ENCODE data around the gene RIMS1.
A peak's percentile ranks its signal among the peaks of the same experiment; 100 is the strongest.

Gene RIMS1, protein sequence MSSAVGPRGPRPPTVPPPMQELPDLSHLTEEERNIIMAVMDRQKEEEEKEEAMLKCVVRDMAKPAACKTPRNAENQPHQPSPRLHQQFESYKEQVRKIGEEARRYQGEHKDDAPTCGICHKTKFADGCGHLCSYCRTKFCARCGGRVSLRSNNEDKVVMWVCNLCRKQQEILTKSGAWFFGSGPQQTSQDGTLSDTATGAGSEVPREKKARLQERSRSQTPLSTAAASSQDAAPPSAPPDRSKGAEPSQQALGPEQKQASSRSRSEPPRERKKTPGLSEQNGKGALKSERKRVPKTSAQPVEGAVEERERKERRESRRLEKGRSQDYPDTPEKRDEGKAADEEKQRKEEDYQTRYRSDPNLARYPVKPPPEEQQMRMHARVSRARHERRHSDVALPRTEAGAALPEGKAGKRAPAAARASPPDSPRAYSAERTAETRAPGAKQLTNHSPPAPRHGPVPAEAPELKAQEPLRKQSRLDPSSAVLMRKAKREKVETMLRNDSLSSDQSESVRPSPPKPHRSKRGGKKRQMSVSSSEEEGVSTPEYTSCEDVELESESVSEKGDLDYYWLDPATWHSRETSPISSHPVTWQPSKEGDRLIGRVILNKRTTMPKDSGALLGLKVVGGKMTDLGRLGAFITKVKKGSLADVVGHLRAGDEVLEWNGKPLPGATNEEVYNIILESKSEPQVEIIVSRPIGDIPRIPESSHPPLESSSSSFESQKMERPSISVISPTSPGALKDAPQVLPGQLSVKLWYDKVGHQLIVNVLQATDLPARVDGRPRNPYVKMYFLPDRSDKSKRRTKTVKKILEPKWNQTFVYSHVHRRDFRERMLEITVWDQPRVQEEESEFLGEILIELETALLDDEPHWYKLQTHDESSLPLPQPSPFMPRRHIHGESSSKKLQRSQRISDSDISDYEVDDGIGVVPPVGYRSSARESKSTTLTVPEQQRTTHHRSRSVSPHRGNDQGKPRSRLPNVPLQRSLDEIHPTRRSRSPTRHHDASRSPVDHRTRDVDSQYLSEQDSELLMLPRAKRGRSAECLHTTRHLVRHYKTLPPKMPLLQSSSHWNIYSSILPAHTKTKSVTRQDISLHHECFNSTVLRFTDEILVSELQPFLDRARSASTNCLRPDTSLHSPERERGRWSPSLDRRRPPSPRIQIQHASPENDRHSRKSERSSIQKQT (N-terminal part only)

DNA sequence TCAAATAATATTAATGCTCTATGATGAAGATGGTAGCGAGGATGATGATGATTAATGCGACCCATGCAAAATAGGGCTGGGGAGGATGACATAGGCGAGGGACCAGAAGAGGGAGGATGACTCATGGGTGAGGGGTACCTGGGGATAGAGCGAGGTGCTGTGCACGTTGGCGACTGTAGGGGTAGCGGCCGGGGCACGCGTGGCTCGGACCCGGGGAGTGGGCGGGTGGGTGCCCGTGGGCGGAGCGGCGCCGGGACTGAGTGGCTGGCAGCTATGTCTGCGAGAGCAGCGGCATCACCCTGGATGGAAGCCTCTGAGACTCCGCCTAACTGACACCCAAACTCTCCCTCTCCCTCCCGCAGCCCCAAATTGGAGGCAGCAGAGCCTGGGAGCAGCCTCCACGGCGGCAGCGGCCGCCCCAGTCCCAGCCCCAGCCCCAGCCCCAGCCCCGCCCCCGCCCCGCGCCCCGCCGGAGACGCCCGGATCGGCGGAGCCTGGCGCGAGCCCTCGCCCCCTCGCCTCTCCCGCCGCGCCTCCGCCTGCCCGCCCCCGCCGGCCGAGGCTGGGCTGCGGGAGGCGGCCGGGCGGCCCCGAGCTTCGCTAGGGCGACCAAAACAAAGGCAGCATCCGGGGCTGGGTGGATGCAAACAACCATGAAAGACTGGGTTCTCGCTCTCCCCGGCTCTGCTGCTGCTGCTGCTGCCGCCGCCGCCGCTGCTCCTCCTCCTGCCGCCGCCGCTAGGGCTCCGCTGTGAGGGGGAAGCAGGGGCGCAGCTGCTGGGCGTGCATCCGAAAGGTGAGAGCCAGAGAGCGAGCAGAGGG is at the start of gene RIMS1:
RIMS1 (plus strand) TSS at position 367 of the 822 bp plus-strand sequence. CDS start 474 bp downstream, outside the sequence.
- no peak for DNase-seq

DNA sequence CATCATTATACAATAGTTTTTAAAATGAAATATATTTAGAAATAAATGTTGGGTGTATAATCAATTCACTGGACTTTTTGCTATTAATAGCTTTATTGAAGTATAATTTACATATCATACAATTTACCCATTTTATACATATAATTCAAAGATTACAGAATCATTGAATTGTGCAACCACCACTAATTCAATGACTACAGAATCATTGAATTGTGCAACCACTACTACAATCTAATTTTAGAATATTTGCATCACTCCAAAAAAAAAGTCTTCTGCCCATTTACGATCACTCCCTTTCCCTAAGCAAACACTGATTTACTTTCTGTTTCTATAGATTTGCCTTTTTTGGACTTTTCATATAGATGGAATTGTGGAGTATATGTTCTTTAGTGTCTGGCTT is 35.1 kb upstream of the RIMS1 start:
- DNase-seq = no peak

- DNase-seq = no peak
Observed at GRCh38 chr6:71852948-71853347, 33.4 kb upstream of the RIMS1 start.

GRCh38 chr6:71855406-71855805 is 30.9 kb upstream of the RIMS1 start:
- no peak for DNase-seq

DNA sequence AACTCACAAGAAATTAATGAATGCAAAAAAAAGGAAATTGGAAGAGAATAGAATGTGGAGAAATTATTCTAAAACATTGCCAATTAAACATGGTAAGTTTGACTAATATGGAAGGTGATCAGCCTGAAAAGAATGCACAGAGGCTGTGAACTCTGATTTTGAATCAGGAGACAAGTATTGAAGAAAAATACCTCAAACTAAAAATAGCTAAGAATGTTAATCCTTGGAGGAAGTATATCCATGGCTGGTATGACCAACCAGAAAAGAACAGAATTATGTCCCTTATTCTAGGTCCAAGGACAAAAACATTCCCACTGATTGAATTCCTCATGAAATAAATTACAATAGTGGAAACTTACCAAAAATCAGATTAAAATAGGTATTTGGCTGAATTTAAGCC is 7.3 kb upstream of the RIMS1 start:
- peak; percentile 18 for DNase-seq

GRCh38 chr6:71887006-71887743 is 825 bp downstream of the RIMS1 start:
- no peak for DNase-seq

DNA sequence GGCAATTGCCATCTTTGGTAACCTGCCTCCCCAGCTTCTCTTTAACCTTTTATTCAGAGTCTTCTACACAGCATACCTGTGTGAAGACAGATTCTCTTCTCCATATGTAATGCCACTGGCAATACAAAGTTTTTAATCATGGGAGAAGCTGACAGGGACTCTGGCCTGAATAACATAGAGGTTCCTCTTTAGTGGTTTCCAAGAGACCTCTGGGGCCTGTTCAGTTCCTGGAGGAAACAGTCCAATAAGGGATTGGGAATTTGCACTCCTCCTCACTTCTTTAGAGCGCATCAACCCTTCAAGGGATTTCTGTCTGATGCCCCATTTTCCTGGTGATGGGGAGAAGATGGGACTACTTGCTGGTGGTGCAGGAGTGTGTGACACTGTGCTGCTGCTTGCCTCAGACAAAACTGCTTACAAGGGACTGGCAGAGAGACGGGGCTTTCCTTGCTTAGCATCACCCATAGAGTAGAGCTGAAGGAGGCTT is 1.4 kb downstream of the RIMS1 start:
- no peak for DNase-seq

DNA sequence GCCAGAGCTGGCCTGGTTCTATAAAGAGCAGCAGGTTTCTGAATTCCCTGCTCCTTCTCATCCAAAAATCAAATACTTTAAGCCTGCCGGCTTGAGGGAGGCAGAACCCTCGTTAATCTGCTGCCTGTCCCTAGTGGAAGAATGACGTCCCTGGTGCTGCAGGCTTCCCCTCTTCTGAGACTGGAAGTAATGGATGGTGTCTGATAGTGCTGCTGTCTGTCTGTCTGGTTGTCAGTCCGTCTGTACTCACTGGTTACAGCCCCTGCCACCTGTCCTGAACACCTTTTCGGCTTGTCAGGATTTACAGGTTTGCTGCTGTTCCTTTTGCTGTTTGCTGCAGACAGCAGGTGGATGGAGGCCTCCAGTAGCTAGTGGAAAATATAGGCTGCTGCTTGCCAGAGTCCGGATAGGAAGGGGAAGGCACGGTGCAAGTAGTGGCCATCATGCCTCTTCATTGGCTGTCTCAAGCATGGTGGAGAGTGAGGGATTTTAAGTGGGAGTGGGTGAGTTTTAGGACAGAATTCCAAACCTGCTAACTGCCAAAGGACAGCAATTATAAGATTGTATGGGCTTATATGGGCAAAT is 2.5 kb downstream of the RIMS1 start:
- DNase-seq = no peak

DNA sequence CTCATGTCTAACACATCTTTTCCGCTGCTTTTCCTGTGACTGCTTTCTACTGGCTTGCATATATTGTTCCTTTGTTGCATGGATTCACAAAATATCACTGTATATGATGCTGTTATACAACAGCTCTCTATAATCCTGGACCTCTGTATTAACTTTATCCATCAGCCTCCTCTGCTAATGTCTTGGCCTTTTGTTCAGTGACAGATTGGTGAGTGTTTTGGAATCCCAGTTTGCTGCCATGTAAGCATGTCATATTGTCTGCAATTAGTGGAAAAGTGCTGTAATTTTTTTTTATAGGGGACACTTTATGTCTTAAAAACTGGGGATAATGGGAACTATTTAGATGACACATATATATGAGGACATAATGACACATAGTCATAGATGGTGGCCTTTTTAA is 3.0 kb downstream of the RIMS1 start:
- DNase-seq = no peak

DNA sequence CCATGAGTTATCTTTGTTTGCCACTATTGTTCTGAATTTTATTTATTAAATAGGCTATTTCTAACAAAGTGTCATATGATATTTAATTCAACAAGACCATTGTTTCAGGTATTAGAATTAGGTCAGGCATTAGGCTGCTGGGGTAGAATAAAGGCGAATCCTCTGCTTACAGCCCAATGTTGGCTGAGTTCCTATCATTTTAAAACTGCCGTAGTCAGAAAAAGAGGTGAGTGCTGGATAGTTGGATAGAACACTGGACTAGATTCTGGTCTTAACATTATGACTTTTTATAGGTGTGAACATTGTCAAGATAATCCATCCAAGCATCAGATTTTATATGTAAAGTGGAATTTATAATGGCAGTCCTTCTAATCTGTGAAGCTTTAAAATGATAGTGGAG is 6.3 kb downstream of the RIMS1 start:
- DNase-seq = no peak

DNA sequence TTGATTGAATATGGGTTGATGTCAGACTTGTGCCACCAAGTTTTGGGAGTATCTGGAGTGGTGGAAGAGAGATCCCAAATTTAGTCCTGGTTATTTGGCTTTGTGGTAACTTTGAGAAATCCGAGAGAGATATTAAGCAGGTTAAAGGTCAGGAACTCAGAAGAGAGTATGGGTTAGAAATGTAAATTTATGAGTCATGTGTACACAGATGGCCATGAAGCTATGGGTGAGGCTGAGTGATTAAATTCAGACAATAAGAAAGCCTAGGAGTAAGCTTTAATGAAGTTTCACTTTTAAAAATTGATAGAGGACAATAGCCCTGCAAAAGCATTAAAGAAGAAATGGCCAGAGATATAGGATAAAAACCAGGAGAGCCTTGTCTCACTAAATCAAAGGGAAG is 14.3 kb downstream of the RIMS1 start:
- DNase-seq = no peak

DNA sequence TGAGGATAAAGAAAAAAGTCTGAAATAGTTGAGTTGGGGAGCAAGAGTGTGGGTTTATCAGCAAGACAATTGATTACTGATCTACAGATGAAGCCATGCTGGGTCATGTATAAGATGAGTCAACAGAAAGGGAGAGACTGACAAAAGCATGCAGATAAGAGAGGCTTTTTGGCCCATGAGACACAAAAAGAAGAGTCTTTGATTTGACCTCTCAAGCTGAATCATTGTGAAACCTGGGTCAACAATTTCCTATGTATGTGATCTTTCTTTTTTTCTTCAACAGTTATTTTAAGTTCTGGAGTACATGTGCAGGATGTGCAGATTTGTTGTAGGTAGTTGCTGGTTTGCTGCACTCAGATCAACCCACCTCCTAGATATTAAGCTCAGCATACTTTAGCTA is 15.9 kb downstream of the RIMS1 start:
- no peak for DNase-seq

GRCh38 chr6:71906813-71907212 is 20.5 kb downstream of the RIMS1 start:
- DNase-seq = no peak

DNA sequence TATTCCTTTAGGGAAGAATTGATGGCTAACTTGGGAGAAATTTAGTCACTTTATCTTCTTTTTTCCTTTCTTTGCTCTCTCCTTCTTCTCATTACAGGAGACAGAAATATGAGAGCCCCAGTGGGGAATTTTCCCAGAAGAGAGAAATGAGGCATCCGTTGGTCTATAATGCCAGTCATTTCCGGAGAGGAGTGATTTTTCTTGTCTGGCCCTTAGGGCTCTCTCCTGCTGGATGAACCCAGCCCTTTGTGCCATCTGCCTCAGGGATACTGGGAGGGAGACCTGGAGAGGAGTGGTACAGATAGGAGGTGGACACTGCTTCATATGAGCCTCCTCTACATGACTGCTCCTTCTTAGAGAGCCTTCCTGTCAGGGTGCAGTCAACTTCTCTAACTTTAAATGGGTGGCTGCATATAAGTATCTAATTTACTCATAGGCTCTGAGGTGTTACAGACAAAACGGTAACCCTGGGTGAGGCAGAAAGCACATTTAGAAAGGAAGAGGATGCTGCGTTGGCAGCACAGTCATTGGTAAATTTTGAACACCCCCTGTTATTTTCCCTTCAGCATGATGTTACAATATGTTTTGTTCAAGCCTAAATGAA is 21.9 kb downstream of the RIMS1 start:
- no peak for DNase-seq

DNA sequence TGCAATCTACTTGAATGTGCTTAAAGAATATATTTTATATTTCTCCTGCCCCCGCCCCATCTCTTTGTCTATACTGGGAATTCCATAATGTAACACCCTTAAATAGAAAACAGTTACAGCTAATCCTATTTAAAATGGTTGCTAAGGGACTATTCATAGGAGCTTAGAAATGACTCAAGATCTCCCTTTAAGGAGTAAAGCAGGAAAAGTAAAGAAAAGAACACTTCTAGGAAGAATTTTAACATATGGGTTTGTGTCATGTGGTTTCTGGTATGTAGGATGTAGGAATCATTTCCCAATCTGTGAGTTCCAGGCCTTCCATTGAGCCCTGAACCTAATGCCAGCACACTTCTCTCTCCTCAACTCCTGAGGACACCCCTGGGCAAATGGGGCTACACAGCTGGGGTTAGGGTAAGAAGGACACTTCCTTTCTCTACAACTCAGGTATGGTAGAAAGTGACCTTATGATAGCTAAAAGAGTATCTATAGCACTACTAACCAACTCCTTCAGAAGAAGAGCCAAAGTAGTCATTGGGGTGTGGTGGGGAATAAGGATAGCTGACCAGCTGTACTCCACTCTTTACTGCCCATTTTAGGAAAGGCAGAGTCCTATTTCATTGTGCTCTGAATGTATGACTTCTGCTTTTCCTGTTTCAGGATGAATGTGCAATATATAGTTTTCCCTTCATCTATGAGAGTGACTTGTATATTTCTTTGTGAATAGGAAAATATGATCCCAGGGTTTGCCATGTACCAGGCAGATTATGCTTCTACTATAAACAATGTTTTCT is 27.3 kb downstream of the RIMS1 start:
- no peak for DNase-seq

- no peak for DNase-seq
Observed at GRCh38 chr6:71929047-71929446, 42.7 kb downstream of the RIMS1 start.

GRCh38 chr6:71933881-71934280 is 47.5 kb downstream of the RIMS1 start:
- no peak for DNase-seq

GRCh38 chr6:71965404-71965803 is 79.1 kb downstream of the RIMS1 start:
- DNase-seq = no peak

DNA sequence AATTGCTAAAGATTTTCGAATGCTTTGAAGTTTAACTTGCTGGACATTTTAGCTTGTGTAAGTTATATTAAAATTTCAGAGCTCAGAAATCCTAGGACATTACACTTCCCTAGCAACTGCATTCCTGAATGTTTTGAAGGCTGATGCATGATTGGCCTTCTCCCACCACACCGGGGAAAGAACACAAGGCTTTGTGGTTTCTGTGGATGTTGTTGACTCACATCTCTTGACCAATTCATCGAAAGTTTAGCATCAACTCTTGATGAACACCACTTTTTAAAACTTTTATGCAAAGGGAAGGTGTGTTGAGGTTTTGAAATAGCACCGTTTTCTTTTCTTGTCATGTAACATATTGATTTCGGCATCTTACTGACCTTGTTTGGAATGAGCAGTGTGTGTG is 81.1 kb downstream of the RIMS1 start:
- peak; percentile 35 for DNase-seq

GRCh38 chr6:71977884-71978283 is 91.5 kb downstream of the RIMS1 start:
- no peak for DNase-seq

Measured in kidney glomerular epithelial cell (primary cell).